NCI-H1105 (cell line): ENCODE measurements around the gene GRPEL2.

Experiments used
- DNase-seq: peaks from one replicate; lab custom pipeline; 2025; lab: John Stamatoyannopoulos, UW

The GRPEL2 gene

GRCh38 chr5:149357370-149358293, 12.3 kb downstream of the GRPEL2 start, which contains the start of gene PCYOX1L:
Gene PCYOX1L, plus strand, starts transcription at chr5:149358046. Its CDS starts 23 bp downstream, at chr5:149358069.
- peak; percentile 75 for DNase-seq

- DNase-seq = peak; percentile 26
Measured at GRCh38 chr5:149358294-149358651, 13.0 kb downstream of the GRPEL2 start.

GRCh38 chr5:149358868-149359495, 13.7 kb downstream of the GRPEL2 start:
- DNase-seq = no peak

- no peak for DNase-seq
Measured at GRCh38 chr5:149360272-149360671, 15.0 kb downstream of the GRPEL2 start.

GRCh38 chr5:149362541-149362940, 17.2 kb downstream of the GRPEL2 start:
- no peak for DNase-seq

GRCh38 chr5:149363358-149363757, 18.1 kb downstream of the GRPEL2 start:
- DNase-seq = no peak

- DNase-seq = no peak
Measured at GRCh38 chr5:149363936-149364335, 18.6 kb downstream of the GRPEL2 start.

- DNase-seq = no peak
Measured at GRCh38 chr5:149364719-149365118, 19.4 kb downstream of the GRPEL2 start.

- DNase-seq = no peak
Measured at GRCh38 chr5:149365418-149365817, 20.1 kb downstream of the GRPEL2 start.

- DNase-seq = no peak
Measured at GRCh38 chr5:149366169-149366729, 20.9 kb downstream of the GRPEL2 start.

- DNase-seq = no peak
Measured at GRCh38 chr5:149367249-149367971, 22.1 kb downstream of the GRPEL2 start.

- DNase-seq = no peak
Measured at GRCh38 chr5:149367972-149368645, 22.8 kb downstream of the GRPEL2 start.

GRCh38 chr5:149370878-149371277, 25.6 kb downstream of the GRPEL2 start:
- DNase-seq = no peak

- DNase-seq = peak; percentile 31
Measured at GRCh38 chr5:149371296-149371962, 26.1 kb downstream of the GRPEL2 start.

- no peak for DNase-seq
Measured at GRCh38 chr5:149372076-149372795, 26.9 kb downstream of the GRPEL2 start.

GRCh38 chr5:149372932-149373331, 27.6 kb downstream of the GRPEL2 start:
- DNase-seq = no peak

- DNase-seq = no peak
Measured at GRCh38 chr5:149374303-149374702, 29.0 kb downstream of the GRPEL2 start.

- no peak for DNase-seq
Measured at GRCh38 chr5:149374801-149375200, 29.5 kb downstream of the GRPEL2 start.

GRCh38 chr5:149375434-149375833, 30.1 kb downstream of the GRPEL2 start:
- DNase-seq = no peak

- DNase-seq = no peak
Measured at GRCh38 chr5:149376104-149376503, 30.8 kb downstream of the GRPEL2 start.
